Left kidney (tissue), 2 donors: ENCODE measurements around the gene SERTAD1. TPM values are rescaled to one million over a fixed set of nuclear protein-coding genes. Genes with fewer than 3 reads are reported as not detected.
A peak's percentile ranks its signal among the peaks of the same experiment; 100 is the strongest.
"Not testable (repeated sequence)": the region's sequence is repeated elsewhere in the genome, so short reads cannot be mapped to it uniquely, and the experiment has no call there.

Experiments
- DNase-seq: peaks from one replicate; pipeline ENCODE4 v3.0.0-alpha.2; 2013
- polyA plus RNA-seq: library from polyadenylated mRNA; unstranded; fragments of 120-200 nt; gene quantifications from one replicate; pipeline ENCODE4 v1.2.1, GENCODE V29; 2013; ENCODE audit not compliant: insufficient read length

Gene SERTAD1
- polyA plus RNA-seq, 1 donor, result 5.7 TPM

- DNase-seq, result no peak
Measured at GRCh38 chr19:40423938-40424337, 1.9 kb downstream of the SERTAD1 start.

GRCh38 chr19:40422748-40423566 is 2.8 kb downstream of the SERTAD1 start:
- no peak for DNase-seq

- no peak for DNase-seq
Measured at GRCh38 chr19:40421993-40422747, 3.6 kb downstream of the SERTAD1 start.

- DNase-seq, result peak; percentile 88
Measured at GRCh38 chr19:40420766-40421765, 4.7 kb downstream of the SERTAD1 start.

- DNase-seq, result no peak
Measured at GRCh38 chr19:40420451-40420765, 5.4 kb downstream of the SERTAD1 start.

GRCh38 chr19:40419780-40420179 is 6.0 kb downstream of the SERTAD1 start:
- DNase-seq, result no peak

GRCh38 chr19:40419066-40419612 is 6.7 kb downstream of the SERTAD1 start:
- no peak for DNase-seq

GRCh38 chr19:40418040-40418439 is 7.8 kb downstream of the SERTAD1 start:
- DNase-seq, result no peak

GRCh38 chr19:40417643-40417981 is 8.2 kb downstream of the SERTAD1 start:
- no peak for DNase-seq

GRCh38 chr19:40416918-40417642 is 8.7 kb downstream of the SERTAD1 start:
- no peak for DNase-seq

GRCh38 chr19:40415768-40416167 is 10.0 kb downstream of the SERTAD1 start:
- DNase-seq, result no peak

- no peak for DNase-seq
Measured at GRCh38 chr19:40414542-40415535, 11.0 kb downstream of the SERTAD1 start.

- DNase-seq, result no peak
Measured at GRCh38 chr19:40413291-40413845, 12.4 kb downstream of the SERTAD1 start, which contains the start of gene PRX. PRX (minus strand) TSS chr19:40413378; CDS start chr19:40407932, 5,446 bp downstream.

- no peak for DNase-seq
Measured at GRCh38 chr19:40412866-40413265, 12.9 kb downstream of the SERTAD1 start.

- no peak for DNase-seq
Measured at GRCh38 chr19:40411958-40412499, 13.8 kb downstream of the SERTAD1 start.

GRCh38 chr19:40411125-40411842 is 14.5 kb downstream of the SERTAD1 start:
- DNase-seq, result no peak

GRCh38 chr19:40410030-40410389 is 15.8 kb downstream of the SERTAD1 start:
- no peak for DNase-seq

- not testable (repeated sequence) for DNase-seq
Measured at GRCh38 chr19:40408598-40408925, 17.2 kb downstream of the SERTAD1 start.
